Spinal cord (tissue), 10 donors: ENCODE data around the gene CCDC102A. TPM values are rescaled to one million over a fixed set of nuclear protein-coding genes. Genes with fewer than 3 reads are reported as not detected.

Source experiments
- DNase-seq, 6 donors: peaks; one replicate each; pipeline versions ENCODE4 v3.0.0 to v3.0.0-alpha.2; 2013 to 2015; ENCODE audit warnings: low spot score in 6 of 6, low read depth in 4 of 6
- H3K27ac ChIP-seq: one replicate; pipeline ENCODE4 v1.5.1; 2013; ENCODE audit warnings: low read depth, low read length, control low read depth
- H3K27me3 ChIP-seq: one replicate; pipeline ENCODE4 v1.6.1; 2013; ENCODE audit warnings: low read length; ENCODE audit not compliant: control insufficient read depth, insufficient read depth
- H3K36me3 ChIP-seq: one replicate; pipeline ENCODE4 v1.6.1; 2013; ENCODE audit warnings: low read length; ENCODE audit not compliant: control insufficient read depth, insufficient read depth
- H3K4me1 ChIP-seq: one replicate; pipeline ENCODE4 v1.6.1; 2013; ENCODE audit warnings: low read length; ENCODE audit not compliant: control insufficient read depth, insufficient read depth
- H3K4me3 ChIP-seq: one replicate; pipeline ENCODE4 v1.5.1; 2013; ENCODE audit warnings: low read depth, low read length, control low read depth
- H3K9me3 ChIP-seq: one replicate; pipeline ENCODE4 v1.6.1; 2013; ENCODE audit warnings: low read length; ENCODE audit not compliant: control insufficient read depth, insufficient read depth
- WGBS: methylation state at CpG from one replicate; pipeline ENCODE4 v1.1.5; 2013; ENCODE audit warnings: missing lambda C conversion rate; ENCODE audit not compliant: insufficient coverage; 5-methylcytosine and 5-hydroxymethylcytosine counted together
- polyA plus RNA-seq, 2 donors: library from polyadenylated mRNA; unstranded; fragments of 120-200 nt; gene quantifications; one replicate each; pipeline ENCODE4 v1.2.1, GENCODE V29; 2013; ENCODE audit not compliant: insufficient read length in 2 of 2
- total RNA-seq, 2 donors: library from RNA; depleted of rRNA in 1 of 2; stranded (reverse); fragments of 120-200 nt in 1 of 2; fragments of >200 nt in 1 of 2; gene quantifications; one replicate each; pipeline versions ENCODE4 v1.2.3 to v1.2.4, GENCODE V29; 2013 to 2014
- donor health status: healthy.

CCDC102A gene
- total and polyA plus RNA-seq, 4 donors: 4.4 to 17.7 (median 6.9) TPM

DNA sequence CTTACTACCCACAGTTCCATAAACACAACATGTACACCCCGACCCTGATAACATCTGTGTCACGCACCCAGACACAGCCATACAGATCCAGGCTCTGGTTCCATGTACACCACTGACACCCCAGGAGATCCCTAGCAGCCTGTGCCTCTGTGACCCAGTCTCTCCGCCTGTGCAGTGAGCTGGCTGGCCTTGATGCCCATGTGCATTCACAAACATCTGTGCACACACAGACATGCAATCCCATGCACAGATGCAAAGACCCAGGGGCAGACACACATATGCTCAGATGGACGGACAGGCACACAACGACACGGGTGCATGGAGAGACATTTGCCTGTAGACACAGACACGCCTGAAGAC is 4.1 kb downstream of the CCDC102A start:
- H3K4me1 ChIP-seq: peaks cover 65% of the 10 kb centered on the region
- peaks cover 11% of the 10 kb centered on the region for H3K27me3 ChIP-seq
- H3K36me3 ChIP-seq: peaks cover 3% of the 10 kb centered on the region
- no peaks in the 10 kb centered on the region for H3K9me3 ChIP-seq
- WGBS: 73% methylated on average over 7 of the region's 7 CpGs
- no peak overlapping the region for H3K4me3 ChIP-seq
- DNase-seq: no peak
- H3K27ac ChIP-seq: no peak overlapping the region

DNA sequence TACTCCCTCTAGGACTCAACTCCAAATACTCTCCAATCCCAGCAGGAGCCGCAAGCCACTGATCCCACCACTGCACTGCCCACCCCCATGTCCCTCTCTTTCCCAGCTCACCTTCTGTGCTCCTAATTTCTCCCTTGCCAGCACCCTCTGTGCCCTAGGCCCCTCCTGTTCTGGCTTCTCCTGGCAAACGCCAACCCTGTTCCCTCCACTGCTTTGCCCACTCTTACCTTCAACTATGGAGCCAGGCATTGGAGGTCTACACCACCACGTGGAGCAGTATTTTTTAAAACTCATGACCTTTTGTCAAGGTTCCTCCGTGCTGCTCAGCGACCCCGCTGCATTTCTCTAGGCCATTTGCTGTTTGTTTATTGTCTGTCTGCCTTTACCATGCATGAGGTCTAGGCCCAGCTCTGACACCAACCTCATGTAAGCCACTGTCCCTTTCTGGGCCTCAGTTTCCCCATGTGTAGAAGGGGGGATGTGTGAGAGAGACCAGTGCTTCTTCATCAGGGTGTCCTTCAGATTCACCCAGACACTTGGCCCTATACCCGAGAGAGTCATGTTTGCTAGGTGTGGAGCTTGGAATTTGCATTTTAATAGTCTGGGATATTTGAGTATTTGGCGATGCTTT is 4.6 kb downstream of the CCDC102A start:
- no peak for DNase-seq
- 86% methylated on average over 6 of the region's 8 CpGs for WGBS
- Histone ChIP-seq H3K36me3 (peaks cover 3% of the 10 kb centered on the region), H3K27me3 (peaks cover 11% of the 10 kb centered on the region), H3K4me1 (peaks cover 60% of the 10 kb centered on the region), H3K4me3 (no peak overlapping the region), H3K9me3 (no peaks in the 10 kb centered on the region), H3K27ac (no peak overlapping the region)

DNA sequence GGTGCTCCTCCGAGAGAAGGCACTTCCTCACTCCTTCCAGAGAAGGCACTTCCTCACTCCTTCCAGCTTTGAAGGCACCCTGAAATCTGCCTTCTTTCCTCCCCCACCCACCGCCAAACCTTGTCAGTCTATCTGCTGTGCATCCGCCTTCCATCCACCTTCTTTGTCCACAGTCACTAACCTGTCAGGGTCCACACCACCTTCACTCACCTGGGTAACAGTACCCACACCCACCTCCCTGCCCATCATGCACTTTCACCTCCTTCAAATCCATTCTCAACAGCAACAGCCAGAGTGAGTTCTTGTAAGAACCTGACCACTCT is 5.2 kb downstream of the CCDC102A start:
- Histone ChIP-seq H3K36me3 (peaks cover 3% of the 10 kb centered on the region), H3K27ac (no peak overlapping the region), H3K4me1 (peaks cover 57% of the 10 kb centered on the region), H3K9me3 (no peaks in the 10 kb centered on the region), H3K27me3 (peaks cover 9% of the 10 kb centered on the region), H3K4me3 (no peak overlapping the region)
- 86% methylated on average over 3 of the region's 3 CpGs for WGBS
- no peak for DNase-seq

DNA sequence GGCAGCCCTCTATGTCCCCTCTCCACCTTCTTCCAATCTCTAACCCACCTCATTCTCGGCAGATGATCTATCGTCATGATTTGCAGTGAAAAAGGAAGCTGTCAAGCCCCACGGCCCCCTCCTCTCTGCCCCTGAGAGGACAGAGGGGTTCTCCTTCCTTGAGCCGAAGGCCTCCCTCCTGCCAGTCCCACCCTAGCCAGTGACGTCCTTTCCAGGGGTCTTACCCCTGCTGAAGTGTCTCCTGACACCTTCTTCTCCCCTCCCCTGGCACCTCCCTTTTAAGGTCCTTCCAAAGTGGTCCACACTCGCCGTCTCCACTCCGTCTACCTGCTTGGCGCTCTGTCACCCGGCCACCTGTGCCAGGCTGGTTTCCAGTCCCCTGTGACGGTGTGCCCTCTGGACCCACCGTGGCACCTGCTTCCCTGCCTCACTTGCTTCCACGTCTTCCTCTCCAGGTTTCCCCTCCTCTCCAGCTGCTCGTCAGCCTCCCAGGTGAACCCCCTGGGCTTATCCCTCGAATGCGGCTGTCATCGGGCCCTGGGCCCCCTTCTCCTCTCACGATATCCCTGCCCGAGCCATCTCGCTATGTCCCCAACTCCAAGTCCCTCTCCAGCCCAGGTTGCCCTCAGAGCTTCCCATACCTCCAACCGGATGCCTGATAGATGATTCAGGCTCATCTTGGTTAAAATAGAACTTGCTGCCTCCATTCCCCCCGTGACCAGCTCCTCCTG is 5.7 kb downstream of the CCDC102A start:
- no peaks in the 10 kb centered on the region for H3K9me3 ChIP-seq
- H3K27ac ChIP-seq: no peak overlapping the region
- DNase-seq: no peak
- H3K4me3 ChIP-seq: no peak overlapping the region
- peaks cover 6% of the 10 kb centered on the region for H3K36me3 ChIP-seq
- H3K27me3 ChIP-seq: peaks cover 9% of the 10 kb centered on the region
- 88% methylated on average over 22 of the region's 22 CpGs for WGBS
- peaks cover 56% of the 10 kb centered on the region for H3K4me1 ChIP-seq

DNA sequence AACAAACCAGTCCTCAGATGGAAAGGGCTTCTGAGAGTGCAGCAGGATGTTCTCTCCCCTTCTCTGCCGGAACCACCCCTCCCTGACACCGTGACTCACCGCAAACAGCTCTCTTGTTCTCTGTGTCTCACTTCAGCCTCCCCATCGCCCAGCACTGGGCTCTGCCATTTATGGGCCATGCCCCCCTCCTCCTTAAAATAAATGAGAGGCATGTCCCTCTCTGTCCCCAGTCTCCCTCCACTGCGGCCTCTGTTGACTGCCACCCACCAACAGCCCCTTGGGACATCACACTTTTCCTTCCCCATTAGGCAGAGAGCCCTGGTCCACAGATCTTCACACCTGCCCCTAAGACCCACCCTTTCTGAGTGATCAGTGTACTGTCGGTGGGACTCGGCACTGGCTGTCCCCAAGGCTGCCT is 6.3 kb downstream of the CCDC102A start:
- H3K4me3 ChIP-seq: no peak overlapping the region
- no peak for DNase-seq
- 62% methylated on average over 7 of the region's 7 CpGs for WGBS
- no peak overlapping the region for H3K27ac ChIP-seq
- H3K4me1 ChIP-seq: peaks cover 50% of the 10 kb centered on the region
- peaks cover 9% of the 10 kb centered on the region for H3K27me3 ChIP-seq
- H3K9me3 ChIP-seq: no peaks in the 10 kb centered on the region
- peaks cover 8% of the 10 kb centered on the region for H3K36me3 ChIP-seq

DNA sequence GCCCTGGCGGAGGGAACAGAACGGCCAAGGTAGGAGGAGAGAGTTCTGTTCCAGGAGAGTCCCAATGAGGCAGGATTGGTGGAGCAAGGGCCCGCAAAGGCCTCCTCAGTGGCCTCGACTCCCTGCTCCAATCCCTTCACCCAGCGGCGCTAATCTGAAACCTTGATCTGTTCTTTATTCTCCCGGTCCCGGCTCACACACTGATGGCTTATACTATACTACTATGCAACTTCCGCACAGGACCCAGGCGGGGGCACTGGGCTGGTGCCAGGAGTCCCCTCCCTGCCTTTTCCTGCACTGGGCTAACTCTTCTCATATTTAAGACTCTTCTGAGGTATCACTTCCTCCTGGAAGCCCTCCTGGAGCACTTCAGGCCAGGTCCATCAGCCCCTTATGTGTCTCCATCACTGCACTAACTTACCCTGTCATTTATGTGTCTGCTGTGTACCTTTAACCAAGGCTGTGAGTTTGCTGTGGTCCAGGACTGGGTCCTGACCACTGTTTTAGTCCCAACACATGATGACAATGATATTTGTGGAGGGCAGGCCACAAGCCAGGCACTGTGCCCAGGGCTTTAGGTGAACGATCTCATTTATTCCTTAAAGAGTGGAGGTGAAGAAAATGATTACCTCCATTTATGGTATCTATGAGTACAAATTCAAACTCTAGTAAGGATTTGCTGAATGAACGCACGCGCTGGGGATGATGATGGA is 6.8 kb downstream of the CCDC102A start:
- no peak for DNase-seq
- no peaks in the 10 kb centered on the region for H3K9me3 ChIP-seq
- H3K4me3 ChIP-seq: no peak overlapping the region
- peaks cover 45% of the 10 kb centered on the region for H3K4me1 ChIP-seq
- 46% methylated on average over 8 of the region's 14 CpGs for WGBS
- peaks cover 8% of the 10 kb centered on the region for H3K36me3 ChIP-seq
- H3K27me3 ChIP-seq: peaks cover 9% of the 10 kb centered on the region
- no peak overlapping the region for H3K27ac ChIP-seq

DNA sequence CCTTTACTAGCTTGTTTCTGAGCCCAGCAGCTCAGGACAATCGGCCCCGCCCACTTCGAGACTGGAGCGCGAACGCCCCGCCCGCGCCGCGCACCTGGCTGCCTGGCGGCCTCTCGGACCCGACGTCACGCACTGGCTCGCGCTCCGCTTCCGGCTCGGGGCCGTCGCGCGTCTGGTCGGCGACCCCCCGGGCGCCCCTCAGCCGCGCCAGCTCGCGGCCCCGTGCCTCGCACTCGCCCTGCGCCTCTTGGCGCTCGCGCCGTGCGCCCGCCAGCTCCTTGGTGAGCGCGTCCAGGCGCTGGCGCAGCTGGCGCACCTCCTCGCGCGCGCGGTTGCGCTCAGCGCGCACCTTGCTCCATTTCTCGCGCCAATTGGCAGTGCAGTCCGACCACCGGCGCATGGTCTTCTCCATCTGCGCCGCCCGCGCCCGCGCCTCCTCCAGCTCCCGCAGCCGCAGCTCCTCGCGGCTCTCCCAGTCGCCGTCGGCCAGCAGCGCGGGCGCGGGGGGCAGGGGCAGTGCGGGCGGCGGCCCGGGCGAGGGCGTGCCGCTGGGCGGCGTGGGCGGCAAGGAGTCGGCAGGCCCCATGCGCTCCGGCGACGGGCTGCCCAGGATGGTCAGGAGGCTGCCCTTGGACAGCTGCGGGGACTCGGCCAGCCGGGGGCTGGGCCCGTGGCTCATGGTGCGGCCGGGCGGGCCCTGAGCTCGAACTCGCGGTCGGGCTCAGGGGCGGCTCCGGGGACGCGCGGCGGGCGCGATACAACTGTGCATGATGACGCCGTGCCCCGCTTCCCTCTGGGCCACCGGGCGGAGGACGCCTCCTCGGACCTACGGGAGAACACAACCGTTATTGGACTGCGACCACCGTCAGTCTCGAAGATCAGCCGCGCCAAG is 7.6 kb downstream of the CCDC102A start:
- Histone ChIP-seq H3K27ac (no peak overlapping the region), H3K4me1 (peaks cover 37% of the 10 kb centered on the region), H3K36me3 (peaks cover 8% of the 10 kb centered on the region), H3K4me3 (no peak overlapping the region), H3K9me3 (no peaks in the 10 kb centered on the region), H3K27me3 (peaks cover 9% of the 10 kb centered on the region)
- WGBS: 21% methylated on average over 126 of the region's 126 CpGs
- DNase-seq: peak in 2 of 6 donors; percentile 30 to 33

DNA sequence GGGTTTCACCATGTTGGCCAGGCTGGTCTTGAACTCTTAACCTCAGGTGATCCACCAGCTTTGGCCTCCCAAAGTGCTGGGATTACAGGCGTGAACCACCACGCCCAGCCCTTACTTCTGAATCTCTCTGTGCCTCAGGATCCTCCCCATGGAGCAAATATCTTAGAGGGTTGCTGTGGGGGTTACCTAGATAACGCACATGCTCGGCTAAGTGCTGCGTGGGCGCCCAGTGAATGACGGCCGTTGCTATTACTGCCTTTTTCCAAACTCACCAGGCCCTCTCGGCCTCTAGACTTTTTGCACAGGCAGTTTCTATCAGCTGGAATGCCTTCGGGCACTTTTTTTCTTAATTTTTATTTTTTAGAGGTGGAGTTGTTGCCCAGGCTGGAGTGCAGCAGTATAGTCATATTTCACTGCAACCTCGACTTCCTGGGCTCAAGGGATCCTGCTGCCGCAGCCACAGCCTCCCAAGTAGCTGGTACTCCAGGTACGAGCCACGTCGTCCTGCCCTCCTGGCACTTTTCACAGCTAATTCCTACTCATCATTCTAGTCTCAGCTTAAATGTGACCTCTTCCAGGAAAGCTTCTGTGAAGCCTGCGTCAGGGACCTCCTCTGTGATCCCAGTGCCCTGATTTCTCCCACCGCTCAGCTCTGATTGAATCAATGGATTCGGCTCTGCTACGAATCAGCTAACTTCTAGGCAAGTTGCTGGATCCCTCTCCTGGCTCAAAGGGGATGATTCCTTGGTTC is 8.6 kb downstream of the CCDC102A start:
- Histone ChIP-seq H3K27me3 (peaks cover 9% of the 10 kb centered on the region), H3K4me1 (peaks cover 27% of the 10 kb centered on the region), H3K27ac (no peak overlapping the region), H3K36me3 (peaks cover 7% of the 10 kb centered on the region), H3K9me3 (no peaks in the 10 kb centered on the region), H3K4me3 (no peak overlapping the region)
- WGBS: 92% methylated on average over 18 of the region's 19 CpGs
- DNase-seq: no peak

DNA sequence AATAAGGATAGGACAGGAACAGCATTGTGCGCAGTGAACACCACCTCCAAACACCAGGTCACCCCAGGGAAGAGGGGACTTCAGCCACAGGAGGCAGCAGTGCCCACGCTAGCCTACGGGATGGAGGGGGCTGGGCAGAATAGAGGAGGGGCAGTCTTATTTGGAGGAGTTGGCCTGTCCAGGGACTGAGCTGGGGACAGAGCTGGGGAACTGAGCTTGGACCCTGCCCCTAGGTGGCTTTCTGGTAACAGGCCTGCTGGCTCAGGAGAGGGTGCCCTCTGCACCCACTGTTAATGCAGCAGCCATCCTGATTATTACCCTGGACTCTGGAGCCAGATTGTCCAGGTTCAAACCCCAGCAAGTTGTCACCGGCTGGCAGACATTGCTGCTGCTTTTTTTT is 9.3 kb downstream of the CCDC102A start:
- no peak for DNase-seq
- peaks cover 9% of the 10 kb centered on the region for H3K27me3 ChIP-seq
- peaks cover 5% of the 10 kb centered on the region for H3K36me3 ChIP-seq
- H3K4me1 ChIP-seq: peaks cover 20% of the 10 kb centered on the region
- H3K4me3 ChIP-seq: no peak overlapping the region
- no peaks in the 10 kb centered on the region for H3K9me3 ChIP-seq
- H3K27ac ChIP-seq: no peak overlapping the region
- WGBS: 90% methylated on average over 3 of the region's 4 CpGs
